TTC549 (cell line): ENCODE data around the gene PRRX1.

ENCODE experiments used
- FAIRE-seq: peaks from 2 replicates; lab custom pipeline; 2012; peaks lifted over from hg19 to GRCh38; lab: Jason Lieb, UNC

PRRX1 gene

DNA sequence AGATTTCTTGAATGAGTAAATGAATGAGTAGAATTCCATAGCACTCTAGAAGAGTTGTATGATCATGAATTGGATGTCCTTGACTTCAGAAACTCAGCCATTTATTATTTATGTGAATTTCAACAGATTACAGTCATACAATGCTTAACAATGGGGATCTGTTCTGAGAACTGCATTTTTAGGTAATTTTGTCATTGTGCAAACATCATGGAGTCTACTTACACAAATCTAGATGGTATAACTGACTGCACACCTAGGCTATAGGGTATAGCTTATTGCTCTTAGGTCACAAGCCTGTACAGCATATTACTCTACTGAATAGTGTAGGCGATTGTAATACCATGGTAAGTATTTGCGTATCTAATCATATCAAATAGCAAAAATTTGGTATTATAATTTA, 59.6 kb downstream of the PRRX1 start:
- no peak for FAIRE-seq

DNA sequence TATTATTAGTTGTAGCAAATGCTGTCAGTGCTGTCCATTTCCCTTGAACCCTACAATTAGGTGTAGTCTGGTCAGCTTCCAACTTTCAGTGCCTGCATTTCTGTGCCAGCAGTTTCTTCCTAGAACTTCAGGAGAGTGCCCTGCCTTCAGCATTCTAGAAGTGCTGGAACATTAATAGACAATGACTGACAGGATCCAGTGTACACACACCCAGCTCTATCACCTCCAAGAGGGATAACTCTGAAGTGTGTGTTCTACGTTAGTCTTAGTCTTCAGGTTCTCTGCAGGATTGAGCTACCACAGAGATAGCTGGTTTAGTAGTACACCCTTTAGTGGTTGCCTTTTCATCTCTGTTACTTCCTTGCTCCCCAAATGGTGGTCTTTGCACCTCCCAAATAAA, 61.4 kb downstream of the PRRX1 start:
- FAIRE-seq = no peak

DNA sequence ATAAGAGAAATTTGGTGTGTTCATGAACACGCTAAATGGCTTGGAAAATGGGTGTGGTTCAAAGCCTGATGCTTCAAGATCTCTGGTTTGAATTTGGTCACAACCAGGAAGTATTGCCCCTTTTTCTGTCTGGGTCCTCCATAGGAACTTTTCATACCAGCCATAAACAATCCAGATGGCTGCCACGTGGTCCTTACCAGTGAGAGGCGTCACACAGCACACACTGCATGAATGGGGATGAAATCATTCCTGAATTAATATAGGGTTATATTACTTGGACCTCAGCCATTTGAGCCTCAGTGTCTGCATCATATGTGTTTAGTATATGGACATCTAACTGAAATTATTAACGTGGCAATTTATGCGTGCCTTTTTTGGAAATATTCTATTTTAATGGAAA, 64.0 kb downstream of the PRRX1 start:
- no peak for FAIRE-seq

DNA sequence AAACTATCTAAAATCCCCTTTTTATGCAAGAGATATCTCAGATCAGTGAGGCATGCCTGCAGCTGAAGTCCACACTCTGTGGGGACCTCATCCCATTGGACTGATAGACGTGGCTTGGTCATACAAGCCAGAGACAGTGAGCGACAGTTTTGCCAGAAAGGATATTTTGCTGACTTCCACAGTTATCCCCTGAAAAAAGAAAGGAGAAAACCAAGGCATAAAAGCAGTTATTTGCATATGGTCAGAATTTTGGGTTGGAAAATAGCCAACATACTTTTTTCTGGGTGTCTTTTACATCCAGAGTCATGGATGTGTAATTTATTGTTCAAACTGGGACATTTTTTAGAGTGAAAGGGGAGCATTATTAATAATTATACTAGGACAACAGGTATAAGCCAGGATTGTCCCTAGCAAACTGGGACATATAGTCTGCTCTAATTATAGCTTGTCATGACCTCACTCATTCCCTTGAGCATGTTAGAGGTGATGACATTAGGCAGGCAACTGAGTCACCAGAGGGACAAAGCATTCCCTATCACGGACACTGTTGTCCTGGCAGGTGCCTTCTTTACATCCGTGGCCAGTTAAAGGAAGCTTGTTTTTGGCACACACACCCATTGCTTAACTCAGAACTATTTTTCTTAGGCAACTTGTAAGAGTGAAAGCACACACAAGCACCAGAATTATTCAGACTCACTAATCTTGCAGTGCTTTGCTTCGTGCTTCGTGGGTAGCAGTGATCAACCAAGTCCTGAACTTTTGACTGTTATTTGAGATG, 65.5 kb downstream of the PRRX1 start:
- FAIRE-seq = no peak

DNA sequence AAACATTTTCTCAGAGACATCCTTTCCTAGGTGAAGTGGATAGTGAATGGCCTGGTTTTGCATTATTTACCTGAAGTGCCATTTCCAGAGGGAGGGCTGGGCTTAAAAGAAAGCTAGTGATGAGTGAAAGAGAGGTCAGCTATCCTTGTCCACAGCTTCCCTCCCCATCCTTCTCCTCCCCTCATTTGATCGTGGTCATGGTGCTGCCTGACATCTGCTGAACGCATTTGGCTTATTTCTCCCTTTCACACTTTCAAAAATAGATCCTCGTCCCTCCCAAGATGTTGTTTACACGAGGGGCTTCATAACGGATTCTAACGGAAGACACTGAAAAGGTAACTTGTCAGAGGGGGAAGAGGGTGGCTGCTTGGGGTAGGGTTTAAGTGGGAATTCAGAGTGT, 66.1 kb downstream of the PRRX1 start:
- no peak for FAIRE-seq

DNA sequence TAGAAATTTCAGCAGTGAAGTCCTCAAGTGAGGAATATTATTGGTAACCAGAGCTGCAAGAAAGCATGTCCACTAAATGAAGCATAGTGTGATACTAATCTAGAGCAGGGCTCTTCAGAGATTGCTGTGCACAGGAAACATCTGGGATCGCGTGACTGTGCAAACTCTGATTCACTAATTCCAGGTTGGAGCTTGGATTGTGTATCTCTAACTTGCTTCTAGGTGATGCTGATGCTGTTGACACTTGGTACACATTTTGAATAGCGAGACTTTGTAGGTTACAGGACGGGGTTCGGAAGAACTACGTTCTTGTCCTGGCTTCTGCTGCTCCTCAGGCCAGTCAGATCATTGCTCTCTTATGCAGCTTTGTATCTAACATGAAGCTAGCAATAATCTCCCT, 66.5 kb downstream of the PRRX1 start:
- FAIRE-seq = no peak

DNA sequence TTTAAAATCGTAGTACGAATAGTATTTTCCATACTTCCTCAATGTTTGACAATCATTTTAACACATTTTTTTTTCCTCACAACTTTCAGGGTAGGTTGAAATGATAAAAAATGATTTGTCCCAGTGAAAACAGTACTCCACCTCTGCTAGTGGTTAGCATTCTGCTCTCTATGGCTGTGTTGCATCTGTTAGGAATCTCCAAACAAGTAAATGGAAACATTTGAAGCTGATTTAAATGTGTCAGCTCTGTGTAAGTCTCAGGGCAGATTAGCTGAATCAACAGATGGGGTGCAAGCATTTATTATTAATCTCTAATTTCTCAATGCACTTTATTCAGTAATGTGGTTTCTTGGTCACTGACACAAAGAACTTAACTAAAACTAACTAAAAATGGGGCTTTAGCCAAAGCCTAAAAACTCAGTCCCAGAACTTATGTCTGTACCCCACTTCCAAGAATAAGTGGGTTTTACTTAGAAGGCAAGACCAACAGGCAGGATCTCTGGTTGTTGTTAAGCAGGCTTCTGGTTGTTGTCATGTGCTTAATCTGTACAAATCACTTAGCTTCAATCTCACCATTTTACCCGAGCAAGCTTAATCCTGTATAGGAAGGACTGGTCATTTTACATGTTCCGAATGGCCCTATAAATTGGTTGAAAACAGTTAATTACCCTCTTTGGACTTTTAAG, 67.8 kb downstream of the PRRX1 start:
- no peak for FAIRE-seq

DNA sequence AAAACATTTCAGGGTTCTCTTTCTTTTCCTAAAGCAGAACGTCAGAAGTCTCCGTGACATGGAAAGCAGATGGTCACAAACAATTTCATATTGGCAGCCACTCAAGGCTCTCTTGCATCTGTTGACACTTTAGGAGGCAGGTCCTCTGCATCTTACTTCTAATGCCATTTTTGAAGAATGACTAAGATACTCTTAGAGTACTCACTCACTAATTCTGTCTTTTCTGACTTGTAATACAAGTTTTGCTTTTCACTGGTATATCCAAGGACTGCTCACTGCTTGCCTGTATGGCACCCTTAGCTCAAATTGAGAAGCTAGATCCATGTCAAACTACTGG, 68.3 kb downstream of the PRRX1 start:
- FAIRE-seq = no peak

DNA sequence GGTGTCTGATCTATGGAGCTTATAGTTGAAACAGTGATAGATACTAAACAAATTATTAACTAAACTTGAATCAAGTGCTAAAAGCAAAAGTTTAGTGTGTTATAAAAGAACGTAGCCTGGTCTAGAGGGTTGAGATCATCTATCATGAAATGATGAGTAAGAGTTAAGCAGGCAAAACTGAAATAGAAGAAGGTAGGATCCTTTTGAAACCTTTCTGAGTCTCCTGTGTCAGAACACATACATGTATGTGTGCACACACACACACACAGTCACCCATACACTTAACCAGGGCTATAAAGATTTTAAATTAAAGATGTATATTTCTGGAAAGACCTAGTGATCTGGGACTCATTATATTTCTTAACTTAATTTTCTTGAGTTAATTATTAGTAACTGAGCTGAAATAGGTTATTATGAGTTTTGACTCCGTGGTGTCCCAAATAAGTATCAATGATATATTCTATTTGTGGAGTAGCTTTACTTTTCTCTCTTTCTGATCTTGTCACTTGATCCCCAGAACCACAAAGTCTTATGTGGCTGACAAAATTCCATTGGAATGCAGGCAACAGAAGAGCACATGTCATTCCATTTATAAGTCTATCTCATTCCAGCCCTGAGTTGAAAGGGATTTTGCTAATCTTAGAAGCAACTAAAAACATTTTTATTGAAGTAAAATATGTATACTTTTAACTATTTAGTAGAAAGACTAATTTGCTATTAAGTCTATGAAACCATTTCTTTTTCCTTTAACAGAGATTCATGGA, 70.7 kb downstream of the PRRX1 start:
- FAIRE-seq = no peak

DNA sequence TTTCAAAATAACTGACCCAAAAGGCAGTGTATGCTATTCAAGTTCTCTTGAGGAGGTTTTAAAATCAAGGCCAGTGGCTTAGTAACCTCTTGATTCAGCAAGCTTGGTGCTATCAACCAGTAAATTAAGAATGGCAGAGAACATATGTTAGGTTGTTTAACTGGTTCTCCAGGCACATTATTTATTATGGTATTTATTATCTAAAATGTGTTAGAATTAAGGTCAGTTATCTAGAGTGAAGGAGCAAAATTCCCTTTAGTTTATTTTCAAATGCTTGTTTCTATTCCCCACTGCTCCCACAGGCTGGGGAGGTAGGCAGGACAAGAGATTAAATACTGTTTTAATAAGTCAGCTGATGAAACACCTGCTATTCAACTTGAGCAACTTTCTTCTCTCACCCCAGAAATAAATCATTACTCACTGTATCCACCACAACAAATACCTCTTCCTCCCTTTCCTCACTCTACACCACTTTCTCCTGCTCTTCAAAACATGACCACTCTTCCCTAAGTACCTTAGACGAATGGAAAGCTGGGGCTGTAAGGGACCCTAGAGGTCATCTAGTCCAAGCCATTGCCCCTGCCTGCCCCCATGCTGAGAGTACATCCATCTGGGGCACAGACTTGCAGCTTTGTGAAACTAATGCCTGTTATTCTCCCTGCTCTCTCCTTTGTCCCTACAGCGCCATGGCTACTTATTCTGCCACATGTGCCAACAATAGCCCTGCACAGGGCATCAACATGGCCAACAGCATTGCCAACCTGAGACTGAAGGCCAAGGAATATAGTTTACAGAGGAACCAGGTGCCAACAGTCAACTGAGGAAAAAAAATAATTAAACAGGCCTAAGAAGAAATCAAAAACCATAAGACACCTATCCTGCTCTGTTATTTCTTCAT, 71.7 kb downstream of the PRRX1 start:
- FAIRE-seq = no peak

DNA sequence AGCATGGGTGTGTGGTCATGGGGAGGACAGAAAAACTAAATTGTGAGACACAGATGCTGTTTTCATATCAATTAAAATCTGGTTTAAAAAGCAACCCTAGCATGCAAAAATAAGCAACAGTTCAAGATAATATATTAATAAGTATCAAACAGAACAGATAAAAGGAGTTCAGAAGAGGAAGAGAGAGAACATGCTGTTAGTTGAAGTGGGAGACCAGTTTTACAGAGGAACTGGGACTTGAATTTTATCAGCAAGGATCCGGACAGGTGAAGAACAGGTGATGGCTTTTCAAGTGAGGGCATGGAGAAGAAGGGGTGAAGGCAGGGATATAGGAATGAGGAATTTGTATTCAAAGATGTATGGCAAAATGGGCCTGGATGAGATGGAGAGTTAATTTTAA, 75.9 kb downstream of the PRRX1 start:
- no peak for FAIRE-seq

DNA sequence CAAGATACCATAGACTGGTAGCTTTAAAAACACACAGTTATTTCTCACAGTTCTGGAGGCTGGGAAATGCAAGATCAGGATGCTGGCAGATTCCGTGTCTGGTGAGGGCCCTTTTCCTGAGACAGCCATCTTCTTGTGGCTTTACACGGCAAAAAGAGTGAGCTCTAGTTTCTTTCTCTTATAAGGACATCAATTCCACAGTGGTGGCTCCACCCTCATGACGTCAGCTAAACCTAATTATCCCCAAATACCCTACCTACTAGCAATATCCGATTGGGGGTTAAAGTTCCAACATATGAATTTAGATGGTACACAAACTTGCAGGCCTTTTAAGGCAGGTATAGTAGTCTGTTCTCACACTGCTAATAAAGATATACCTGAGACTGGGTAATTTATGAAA, 77.7 kb downstream of the PRRX1 start:
- FAIRE-seq = no peak

DNA sequence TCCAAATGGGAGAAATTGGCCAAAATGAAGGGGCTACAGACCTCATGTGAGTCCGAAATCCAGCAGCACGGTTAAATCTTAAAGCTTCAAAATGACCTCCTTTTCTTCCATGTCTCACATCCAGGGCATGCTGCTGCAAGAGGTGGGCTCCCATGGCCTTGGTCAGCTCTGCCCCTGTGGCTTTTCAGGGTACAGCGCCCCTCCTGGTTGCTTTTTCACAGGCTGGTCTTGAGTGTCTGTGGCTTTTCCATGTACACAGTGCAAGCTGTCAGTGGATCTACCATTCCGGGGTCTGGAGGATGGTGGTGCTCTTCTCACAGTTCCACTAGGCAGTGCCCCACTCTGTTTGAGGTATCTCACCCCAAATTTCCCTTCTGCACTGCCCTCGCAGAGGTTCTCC, 78.7 kb downstream of the PRRX1 start:
- no peak for FAIRE-seq

DNA sequence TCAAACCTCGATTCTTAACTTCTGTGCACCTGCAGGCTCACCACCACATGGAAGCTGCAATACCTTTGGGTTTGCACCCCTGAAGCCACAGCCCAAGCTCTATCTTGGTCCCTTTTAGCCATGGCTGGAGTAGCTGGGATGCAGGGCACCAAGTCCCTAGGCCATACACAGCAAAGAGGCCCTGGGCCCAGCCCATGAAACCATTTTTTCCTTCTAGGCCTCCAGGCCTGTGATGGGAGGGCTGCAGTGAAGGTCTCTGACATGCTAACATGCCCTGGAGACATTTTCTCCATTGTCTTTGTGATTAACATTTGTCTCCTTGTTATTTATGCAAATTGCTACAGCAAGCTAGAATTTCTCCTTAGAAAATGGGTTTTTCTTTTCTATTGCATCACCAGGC, 79.2 kb downstream of the PRRX1 start:
- FAIRE-seq = no peak

DNA sequence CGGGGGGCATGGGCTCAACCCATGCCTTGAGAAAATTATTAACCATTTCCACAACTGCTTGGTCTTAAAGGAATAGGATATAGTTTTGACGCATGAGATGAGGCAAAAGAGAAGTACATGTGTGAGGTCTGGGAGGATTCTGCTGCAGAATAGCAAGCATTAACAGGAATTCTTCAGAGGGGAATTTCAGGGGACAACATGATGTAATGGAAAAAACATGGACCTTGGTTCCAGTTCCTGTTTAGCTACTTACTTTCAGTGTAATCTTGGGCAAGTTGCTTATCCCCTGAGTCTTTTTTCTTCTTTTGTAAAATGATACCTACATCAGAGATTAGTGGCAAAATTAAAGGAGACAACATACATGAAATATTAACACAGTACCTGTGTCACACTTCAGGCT, 85.6 kb downstream of the PRRX1 start:
- no peak for FAIRE-seq

DNA sequence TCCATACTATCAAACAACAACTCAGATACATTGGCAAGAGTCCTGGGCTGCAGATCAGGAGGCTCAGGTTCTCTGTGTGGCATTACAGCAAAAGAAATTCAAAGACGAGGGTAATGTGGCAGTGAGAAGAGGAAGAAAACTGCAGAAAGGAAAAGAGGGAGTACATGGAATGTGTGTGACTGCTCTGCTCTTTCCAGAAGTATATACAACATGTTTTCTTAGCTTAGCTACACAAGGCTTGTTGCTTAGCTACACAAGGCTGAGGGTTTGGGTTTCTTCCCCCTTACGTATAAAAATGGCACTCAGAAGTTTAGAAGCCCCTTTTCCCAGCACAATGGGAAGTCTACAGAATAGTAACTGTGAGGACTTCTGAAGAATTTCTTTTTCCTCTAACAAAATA, 86.0 kb downstream of the PRRX1 start:
- FAIRE-seq = no peak

DNA sequence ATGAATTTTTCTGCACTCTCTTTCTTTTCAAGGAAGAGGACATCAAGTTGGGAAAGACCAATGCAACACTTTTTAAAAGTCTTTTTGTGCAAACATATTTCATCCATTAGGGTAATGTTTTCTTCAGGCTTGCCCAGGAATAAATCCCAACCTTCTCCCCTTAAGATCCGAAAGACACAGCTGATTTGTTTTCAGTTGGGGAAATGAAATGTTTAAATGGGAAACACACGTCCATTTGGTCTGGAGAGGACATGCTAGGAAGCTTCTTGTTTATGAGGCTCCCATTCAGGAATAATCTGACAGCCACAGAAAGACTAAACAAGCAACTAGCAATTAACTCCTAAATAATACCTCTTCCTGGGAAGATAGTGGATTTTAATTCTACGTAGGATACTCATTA, 91.9 kb downstream of the PRRX1 start:
- FAIRE-seq = no peak

DNA sequence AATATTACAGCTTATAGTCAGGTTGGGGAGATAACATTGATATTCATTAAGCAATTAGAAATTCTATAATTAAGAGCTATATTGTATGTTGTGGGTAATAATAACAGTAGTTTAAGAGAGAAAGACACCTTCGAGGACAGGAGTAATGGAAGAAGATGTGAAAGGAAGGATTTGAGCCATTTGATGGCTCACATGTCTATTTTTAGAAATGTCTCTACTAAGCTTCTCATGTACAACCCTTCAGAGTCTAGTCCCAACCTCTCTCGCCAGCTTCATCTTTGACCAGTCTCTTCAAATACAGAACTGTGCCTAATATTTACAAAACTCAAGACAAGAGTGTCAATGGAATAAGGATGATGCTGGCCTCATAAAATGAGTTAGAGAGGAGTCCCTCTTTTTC, 95.1 kb downstream of the PRRX1 start:
- no peak for FAIRE-seq

DNA sequence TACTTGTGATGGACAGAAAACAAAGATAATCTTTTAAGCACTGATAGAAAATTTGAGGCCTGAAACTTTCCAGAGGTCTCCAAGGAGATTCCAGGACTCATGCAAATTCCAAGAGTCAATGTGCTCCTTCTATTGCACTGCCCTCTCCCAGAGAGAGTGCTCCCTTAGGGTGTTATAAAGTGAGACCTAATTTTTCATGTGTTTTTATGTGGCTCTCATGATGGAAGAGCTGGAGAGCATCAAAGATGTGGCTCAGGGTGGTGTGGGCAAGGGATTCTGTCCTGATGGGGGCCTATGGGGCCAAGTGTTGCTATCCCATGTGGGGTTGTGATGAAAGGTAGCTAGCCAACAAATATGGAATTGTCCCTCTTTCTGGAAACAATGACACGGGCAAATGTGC, 101.3 kb downstream of the PRRX1 start:
- no peak for FAIRE-seq

DNA sequence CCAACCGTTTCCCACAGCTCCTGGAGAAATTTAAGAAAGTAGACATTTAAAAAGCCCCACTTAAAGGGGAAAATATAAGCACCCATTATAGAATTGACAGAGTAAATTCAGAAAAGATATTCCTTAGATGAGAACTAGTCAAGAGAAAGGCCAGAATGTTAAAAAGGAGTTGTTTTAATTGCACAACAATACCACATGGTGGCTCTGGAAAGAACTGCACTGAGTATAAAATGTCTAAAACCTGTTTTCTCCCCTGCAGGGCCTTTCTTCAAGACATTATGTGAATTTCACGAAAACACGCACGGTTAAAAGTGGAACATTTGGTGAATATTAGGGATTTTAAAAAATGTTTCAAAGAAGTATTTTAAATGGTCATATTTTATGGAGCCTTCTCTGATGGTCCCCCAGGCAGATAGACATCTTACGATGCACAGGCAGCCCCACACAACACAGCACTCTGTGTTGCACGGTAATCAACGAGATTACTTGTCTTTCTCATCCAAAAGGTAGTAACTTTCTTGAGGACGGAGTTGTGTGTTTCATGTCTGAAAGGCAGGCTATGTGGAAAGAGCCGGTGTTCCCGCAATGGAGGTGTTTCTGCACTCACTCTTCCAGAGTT, 101.9 kb downstream of the PRRX1 start:
- peak; percentile 54 for FAIRE-seq

DNA sequence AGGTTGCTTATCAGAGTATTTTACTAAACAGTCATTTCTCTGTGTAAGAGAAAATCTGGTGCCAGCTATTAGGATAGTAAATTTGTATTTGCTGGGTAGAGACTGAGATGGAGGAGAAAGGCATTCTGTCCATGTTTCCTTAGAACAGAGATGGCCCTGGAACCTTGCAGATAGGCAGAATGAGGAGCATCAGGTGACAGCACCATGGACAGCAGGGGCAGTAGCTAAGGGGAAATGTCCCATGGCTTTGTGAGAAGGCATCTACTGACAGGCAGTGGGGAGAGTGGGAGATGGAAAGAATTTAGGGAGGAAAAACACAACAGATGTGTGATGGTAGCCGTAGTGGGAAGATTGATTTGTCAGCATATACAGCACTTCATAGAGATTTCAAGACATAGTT, 105.0 kb downstream of the PRRX1 start:
- no peak for FAIRE-seq

DNA sequence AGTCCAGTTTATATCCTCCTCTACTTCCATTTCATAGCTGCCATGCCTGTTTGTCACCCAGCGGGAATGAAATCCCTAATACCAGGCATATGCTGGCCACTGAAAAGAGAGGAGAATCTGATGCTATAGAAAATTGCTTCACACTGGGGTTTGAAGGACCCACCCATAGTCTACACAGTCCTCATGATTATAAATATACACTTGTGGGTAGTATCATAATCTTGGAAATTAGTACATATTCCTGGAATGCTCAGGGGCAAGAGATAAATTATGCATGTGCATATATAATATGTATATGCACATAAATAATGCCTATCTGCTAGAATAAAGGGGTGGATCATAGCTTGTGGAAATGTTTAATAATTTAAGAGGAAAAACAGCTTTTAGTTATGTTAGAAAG, 105.8 kb downstream of the PRRX1 start:
- no peak for FAIRE-seq
